HG02870 (cell line): ENCODE data around the gene PPFIA3.
A peak's percentile ranks its signal among the peaks of the same experiment; 100 is the strongest.
"Not testable (repeated sequence)": the region's sequence is repeated elsewhere in the genome, so short reads cannot be mapped to it uniquely, and the experiment has no call there.

ENCODE experiments used
- ATAC-seq: cut with Tn5 transposase; IDR thresholded peaks from one replicate; pipeline ENCODE4 v1.9.1; 2021; ENCODE audit warnings: mild to moderate bottlenecking, moderate library complexity; ENCODE audit not compliant: unreplicated experiment

The PPFIA3 gene

GRCh38 chr19:49119411-49120324 is at the start of gene PPFIA3:
Gene PPFIA3 (plus strand): TSS chr19:49119544. CDS start chr19:49127874, 8,330 bp downstream.
- no peak for ATAC-seq

GRCh38 chr19:49070416-49070815 is 48.9 kb upstream of the PPFIA3 start:
- no peak for ATAC-seq

DNA sequence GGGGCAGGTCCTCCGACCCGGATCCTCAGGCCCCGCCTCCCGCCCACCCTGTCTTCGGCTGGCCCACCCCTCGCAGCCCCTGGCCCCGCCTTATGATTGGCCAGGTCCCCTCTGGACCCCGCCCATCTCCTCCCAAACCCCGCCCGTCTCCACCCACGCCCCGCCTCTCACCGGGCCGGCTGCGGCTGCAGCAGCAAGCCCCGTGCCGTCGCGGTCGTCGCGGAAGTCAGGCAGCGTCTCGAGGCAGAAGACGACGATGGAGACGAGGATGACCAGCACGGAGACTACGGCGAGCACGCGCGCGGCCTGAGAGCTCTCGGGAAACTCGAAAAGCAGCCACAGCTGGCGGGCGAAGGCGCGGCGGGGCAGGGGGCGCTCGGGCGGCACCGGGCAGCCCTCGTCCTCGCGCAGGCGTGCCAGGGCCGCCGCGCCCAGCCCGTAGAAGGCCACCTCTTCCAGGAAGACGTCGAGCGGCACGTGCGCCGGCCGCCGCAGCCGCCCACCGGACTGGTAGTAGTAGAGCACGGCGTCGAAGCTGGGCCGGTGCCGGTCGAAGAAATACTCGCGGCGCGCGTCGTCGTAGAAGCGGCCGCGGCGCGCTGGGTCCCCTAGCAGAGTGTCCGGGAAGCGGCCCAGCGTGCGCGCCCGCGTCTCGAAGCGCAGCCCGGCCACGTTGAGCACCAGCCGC is 47.3 kb upstream of the PPFIA3 start:
- no peak for ATAC-seq

- ATAC-seq, result no peak
Observed at GRCh38 chr19:49073514-49074378, 45.6 kb upstream of the PPFIA3 start.

DNA sequence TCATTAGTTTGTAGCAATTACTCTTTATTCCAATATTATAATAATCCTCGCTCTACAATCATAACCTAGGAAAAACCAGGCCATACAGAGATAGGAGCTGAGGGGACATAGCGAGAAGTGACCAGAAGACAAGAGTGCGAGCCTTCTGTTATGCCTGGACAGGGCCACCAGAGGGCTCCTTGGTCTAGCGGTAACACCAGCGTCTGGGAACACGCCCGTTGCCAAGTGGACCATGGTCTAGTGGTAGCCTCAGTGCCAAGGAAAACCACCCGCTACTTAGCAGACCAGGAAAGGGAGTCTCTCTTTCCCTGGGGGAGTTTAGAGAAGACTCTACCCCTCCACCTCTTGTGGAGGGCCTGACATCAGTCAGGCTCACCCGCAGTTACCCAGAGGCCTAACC is 44.5 kb upstream of the PPFIA3 start:
- ATAC-seq, result not testable (repeated sequence)

DNA sequence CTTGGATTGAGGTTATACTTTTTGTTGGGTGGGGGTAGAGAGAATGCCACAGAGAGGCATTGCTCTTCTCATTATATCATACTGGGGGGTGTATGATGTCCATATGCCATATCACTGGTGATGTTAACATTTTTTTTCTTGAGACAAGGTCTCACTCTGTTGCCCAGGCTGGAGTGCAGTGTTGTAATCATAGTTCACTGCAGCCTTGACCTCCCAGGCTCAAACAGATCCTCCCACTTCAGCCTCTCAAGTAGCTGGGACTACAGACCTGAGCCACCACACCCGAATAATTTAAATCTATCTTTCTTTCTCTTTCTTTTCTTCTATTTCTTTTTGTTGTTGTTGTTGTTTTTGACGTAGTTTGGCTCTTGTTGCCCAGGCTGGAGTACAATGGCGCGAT is 39.0 kb upstream of the PPFIA3 start:
- no peak for ATAC-seq

DNA sequence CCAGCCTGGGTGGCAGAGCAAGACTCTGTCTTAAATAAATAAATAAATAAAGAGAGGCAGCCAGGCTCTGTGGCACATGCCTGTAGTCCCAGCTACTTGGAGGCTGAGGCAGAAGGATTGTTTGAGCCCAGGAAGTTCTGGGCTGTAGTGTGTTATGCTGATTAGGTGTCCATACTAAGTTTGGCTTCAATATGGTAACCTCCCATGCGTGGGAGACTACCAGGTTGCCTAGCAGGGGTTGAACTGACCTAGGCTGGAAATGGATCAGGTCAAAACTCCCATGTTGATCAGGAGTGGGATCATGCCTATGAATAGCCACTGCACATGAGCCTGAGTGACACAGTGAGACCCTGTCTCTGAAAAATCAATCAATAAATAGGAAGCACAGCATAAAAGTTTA is 38.1 kb upstream of the PPFIA3 start:
- no peak for ATAC-seq

- no peak for ATAC-seq
Observed at GRCh38 chr19:49084206-49085019, 34.9 kb upstream of the PPFIA3 start.

DNA sequence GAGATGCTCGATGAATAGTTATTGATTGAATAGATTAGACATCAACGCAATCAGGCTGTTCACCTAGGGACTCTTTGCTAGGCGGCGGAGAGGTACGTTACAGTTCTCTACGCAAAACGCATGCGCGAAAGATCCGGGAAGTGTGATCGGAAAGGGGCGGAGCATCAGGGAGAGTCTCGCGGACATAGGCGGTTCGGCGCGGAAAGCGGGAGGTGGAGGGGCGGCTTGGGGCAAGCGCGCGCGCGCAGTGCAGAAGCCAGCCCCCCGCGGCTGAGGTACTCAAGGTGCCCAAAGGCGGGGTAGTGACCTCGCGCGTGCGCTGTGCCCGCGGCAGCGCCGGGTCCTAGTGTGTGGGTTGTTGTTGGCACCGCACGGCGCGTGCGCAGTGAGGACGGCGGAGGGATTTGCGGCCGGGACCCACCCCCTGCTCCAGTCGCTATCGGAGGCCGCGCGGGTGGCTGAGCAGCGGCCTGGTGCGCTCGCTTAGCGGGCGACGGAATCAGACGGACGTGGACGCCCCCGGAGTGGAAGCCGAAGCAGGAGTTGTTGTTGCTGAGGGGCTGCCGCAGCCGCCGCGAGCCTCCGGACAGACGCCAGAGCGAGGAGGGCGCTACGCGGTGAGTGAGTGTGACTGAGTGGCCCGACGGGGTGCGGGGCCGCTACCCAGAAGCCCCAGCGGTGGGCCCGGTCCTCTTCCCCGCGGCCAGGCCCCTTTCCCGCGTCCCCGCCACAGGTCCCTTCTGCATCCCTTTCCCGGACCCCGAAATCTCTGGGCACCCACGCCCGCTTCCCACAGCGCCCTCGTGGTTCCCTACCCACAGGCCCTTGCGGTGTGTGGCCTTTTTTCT is 34.1 kb upstream of the PPFIA3 start, which contains the start of gene SNRNP70:
TSS of gene SNRNP70 (plus strand) at position 432 of the 848 bp plus-strand sequence. CDS start 964 bp downstream, outside the sequence.
- peak; percentile 81 for ATAC-seq

- no peak for ATAC-seq
Observed at GRCh38 chr19:49085868-49086232, 33.5 kb upstream of the PPFIA3 start.

DNA sequence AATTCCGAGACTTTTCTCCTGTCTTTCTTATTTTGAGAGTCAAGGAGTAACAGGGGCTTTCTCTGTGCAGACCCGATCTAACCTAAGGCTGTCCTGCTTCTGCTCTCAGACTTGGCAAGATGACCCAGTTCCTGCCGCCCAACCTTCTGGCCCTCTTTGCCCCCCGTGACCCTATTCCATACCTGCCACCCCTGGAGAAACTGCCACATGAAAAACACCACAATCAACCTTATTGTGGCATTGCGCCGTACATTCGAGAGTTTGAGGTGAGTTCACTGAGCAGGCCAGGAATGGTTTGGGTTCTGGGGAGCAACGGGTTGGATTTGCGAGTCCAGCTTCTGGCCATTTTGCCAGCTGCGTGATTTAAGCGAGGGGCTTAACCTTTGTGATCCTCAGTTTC is 33.0 kb upstream of the PPFIA3 start:
- ATAC-seq, result no peak

DNA sequence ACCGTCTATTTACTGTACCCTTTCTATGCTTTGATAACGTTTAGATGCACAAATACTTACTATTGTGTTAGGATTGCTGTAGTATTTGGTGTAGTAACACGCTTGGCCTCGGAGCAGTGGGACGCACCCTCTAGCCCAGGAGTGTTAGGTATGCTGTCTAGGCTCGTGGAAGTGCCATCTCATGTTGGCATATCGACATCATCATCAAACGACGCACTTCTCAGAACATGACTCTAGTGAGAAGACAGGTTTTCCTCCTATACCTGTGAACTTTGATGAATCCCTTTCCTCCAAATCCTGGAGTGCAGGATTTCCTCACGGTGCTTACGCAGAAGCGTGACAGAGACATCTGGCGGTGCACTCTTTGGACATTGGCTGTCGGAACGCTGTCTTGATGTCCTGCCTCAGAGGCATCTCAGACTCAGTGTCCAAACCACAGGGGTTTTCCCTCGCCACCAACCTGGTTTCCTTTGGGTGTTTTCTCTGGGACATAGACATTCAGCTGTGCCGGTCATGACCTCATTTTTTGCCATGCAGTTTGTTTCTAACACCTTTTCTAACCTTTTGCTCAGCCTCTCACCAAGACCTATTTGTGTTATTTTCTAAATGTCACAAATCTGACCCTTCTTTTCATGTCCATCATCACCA is 27.8 kb upstream of the PPFIA3 start:
- ATAC-seq, result no peak

DNA sequence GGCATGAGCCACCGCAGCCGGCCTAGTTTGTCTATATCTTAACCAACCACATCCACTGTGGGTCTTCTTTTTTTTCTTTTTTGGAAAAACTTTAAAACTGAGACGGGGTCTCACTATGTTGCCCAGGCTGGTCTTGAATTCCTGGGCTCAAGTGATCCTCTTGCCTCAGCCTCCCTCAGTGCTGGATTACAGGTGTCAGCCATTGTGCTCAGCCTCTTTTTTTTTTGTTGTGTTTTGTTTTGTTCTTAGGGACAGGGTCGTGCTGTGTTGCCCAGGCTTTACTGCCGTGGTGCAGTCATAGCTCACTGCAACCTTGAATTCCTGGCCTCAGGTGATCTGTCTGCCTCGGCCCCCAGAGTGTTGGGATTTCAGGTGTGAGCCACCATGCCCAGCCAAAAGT is 26.7 kb upstream of the PPFIA3 start:
- ATAC-seq, result no peak

DNA sequence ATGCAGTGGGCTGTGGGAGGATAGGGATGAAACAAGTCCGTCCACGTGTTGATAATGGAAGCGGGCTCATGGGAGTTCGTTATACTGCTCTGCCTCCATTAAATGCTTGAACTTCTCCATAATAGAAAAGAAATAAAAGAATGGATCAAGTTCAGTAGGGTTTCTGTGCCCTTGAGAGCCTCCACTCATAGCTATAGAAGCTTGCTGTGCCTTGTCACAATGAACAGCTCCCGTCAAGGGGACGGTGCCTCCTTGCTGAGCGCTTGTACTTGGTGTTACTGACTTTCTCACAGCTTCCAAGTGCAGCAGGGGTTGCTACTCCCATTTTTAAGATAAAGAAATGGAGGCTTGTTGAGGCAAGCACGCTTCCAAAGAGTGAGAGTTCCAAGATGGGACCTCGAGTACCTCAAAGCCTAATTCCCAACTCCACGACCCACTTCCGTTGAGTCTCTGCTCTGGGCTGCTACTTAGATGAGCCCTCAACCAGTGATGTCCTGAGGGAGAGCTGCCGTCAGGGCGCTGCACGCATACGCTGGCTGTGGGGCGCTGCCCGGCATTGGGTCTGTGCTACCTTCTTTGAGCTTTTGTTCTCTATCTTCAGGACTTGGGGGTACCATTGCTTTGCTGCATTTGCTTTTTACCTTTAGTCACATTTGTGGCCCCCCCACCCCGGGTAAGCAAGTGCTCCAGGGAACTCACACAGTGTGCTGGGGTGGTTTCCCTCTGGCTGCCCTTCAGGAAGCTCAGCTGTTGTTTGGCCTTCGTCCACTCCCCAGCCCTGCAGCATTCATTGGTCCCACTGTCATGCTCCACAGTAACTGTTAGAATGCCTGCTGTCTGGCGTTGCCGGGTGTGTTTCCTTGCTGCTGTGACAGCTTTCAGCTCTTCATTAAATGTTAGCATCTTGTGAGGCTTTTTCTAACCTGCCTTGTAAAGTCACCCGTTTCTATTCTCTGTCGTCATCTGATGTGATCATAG is 24.6 kb upstream of the PPFIA3 start:
- no peak for ATAC-seq

DNA sequence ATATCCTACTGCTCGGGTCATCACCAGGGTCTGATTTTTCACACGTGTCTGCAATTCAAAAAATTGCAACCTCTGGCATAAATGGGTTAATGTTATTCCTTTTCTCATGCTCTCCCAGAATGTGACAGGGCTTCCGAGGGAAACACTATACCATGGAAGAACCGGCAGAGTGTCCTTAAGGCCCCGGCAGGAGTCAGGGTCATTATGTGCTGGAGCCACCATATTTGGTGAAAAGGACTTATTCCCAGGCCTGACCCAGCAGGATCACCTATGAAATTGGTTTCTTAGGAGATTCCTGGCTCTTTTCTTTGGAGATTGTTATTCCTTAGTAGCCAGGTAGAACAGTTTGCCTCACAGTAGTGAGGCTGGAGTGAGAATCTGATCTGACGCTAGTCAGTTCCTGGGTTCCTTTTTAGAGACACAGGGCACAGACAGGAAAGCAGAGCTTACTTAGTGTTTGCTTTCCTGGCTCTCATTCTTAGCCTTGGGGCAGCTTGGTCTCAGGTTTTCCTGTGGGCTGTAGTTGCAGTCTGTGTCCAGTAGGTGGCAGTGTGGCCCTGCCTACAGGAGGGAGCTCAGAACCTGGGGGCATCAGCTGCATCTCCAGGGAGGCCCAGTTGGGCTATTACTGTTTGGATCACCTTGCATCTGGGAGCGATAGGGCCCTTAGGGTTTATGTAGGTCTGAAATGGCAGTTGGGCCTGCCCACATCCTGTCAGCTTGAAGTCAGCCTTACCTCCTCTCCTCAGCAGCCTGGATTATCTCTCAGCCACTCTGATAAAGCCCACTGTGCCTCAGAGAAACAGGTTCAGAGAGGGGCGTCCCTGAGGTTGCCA is 21.7 kb upstream of the PPFIA3 start:
- ATAC-seq, result no peak

DNA sequence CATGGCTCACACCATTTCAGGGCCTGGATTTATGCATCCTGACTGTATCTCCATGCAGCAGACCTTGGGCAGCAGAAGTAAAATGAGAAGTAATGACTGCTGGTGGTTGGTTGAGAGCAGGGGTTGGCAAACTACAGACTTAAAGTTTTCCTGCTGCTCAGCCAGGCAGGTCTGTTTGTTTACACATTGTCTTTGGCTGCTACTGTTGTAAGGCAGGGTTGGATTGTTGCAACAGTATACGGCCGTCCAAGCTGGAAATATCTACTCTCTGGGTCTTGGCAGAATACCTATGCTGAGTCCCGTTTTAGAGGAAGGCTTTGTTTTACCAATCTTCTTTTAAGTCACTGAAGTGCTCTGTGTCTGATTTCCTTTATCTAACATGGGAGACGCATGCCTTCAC is 20.5 kb upstream of the PPFIA3 start:
- no peak for ATAC-seq

DNA sequence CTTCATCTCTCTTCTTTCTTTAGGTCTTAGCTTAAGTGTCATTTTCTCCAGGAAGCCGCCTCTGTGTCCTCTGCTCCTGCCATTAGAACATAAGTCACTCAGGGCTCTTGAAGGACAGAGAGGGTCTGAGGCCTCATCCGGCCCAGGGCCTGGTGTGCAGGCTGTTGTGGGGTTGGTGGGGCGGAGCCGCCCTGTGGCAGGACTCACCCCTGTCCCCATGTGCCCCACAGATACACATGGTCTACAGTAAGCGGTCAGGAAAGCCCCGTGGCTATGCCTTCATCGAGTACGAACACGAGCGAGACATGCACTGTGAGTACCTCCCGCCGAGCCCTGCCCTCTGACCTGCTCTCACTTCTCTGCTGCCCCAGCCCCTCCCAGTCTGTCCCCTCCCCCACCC is 18.2 kb upstream of the PPFIA3 start:
- ATAC-seq, result no peak
